Measurements from ENCODE around the gene ERGIC1.
"Not testable (repeated sequence)": the region's sequence is repeated elsewhere in the genome, so short reads cannot be mapped to it uniquely, and the experiment has no call there.

The ERGIC1 gene

GRCh38 chr5:172844577-172844838, 10.5 kb downstream of the ERGIC1 start:
- Histone ChIP-seq H3K27ac (ENCODE audit: low read length) (no peak overlapping the region), H3K9me3 (ENCODE audit: control insufficient read depth in 1 of 2, low read length in 2 of 2) (no peaks in the 10 kb centered on the region), H3K4me3 (ENCODE audit: low read depth in 1 of 2, low read length in 2 of 2) (no peak overlapping the region), H3K36me3 (ENCODE audit: control insufficient read depth in 1 of 2, insufficient read depth in 2 of 2, low read length in 2 of 2) (peaks cover 0 to 8% of the 10 kb centered on the region in 2 donors), H3K27me3 (ENCODE audit: low read depth, low read length) (no peaks in the 10 kb centered on the region), H3K4me1 (ENCODE audit: control insufficient read depth in 1 of 2, insufficient read depth in 2 of 2, low read length in 2 of 2) (peaks cover 9 to 24% of the 10 kb centered on the region in 2 donors)

GRCh38 chr5:172845154-172845553, 11.1 kb downstream of the ERGIC1 start:
- Histone ChIP-seq H3K4me1 (ENCODE audit: control insufficient read depth in 1 of 2, insufficient read depth in 2 of 2, low read length in 2 of 2) (peaks cover 9 to 21% of the 10 kb centered on the region in 2 donors), H3K27me3 (ENCODE audit: low read depth, low read length) (no peaks in the 10 kb centered on the region), H3K9me3 (ENCODE audit: control insufficient read depth in 1 of 2, low read length in 2 of 2) (no peaks in the 10 kb centered on the region), H3K4me3 (ENCODE audit: low read depth in 1 of 2, low read length in 2 of 2) (no peak overlapping the region), H3K36me3 (ENCODE audit: control insufficient read depth in 1 of 2, insufficient read depth in 2 of 2, low read length in 2 of 2) (peaks cover 0 to 8% of the 10 kb centered on the region in 2 donors), H3K27ac (ENCODE audit: low read length) (no peak overlapping the region)

- Histone ChIP-seq H3K9me3 (ENCODE audit: control insufficient read depth in 1 of 2, low read length in 2 of 2) (no peaks in the 10 kb centered on the region), H3K27ac (ENCODE audit: low read length) (no peak overlapping the region), H3K4me3 (ENCODE audit: low read depth in 1 of 2, low read length in 2 of 2) (no peak overlapping the region), H3K36me3 (ENCODE audit: control insufficient read depth in 1 of 2, insufficient read depth in 2 of 2, low read length in 2 of 2) (peaks cover 0 to 8% of the 10 kb centered on the region in 2 donors), H3K27me3 (ENCODE audit: low read depth, low read length) (no peaks in the 10 kb centered on the region), H3K4me1 (ENCODE audit: control insufficient read depth in 1 of 2, insufficient read depth in 2 of 2, low read length in 2 of 2) (peaks cover 5 to 16% of the 10 kb centered on the region in 2 donors)
Measured at GRCh38 chr5:172845576-172845975, 11.5 kb downstream of the ERGIC1 start.

GRCh38 chr5:172846249-172846648, 12.2 kb downstream of the ERGIC1 start:
- Histone ChIP-seq H3K36me3 (ENCODE audit: control insufficient read depth in 1 of 2, insufficient read depth in 2 of 2, low read length in 2 of 2) (peaks cover 0 to 8% of the 10 kb centered on the region in 2 donors), H3K4me3 (ENCODE audit: low read depth in 1 of 2, low read length in 2 of 2) (no peak overlapping the region), H3K9me3 (ENCODE audit: control insufficient read depth in 1 of 2, low read length in 2 of 2) (no peaks in the 10 kb centered on the region), H3K27me3 (ENCODE audit: low read depth, low read length) (no peaks in the 10 kb centered on the region), H3K4me1 (ENCODE audit: control insufficient read depth in 1 of 2, insufficient read depth in 2 of 2, low read length in 2 of 2) (peaks cover 0 to 14% of the 10 kb centered on the region in 2 donors), H3K27ac (ENCODE audit: low read length) (no peak overlapping the region)

- Histone ChIP-seq H3K27me3 (ENCODE audit: low read depth, low read length) (no peaks in the 10 kb centered on the region), H3K4me1 (ENCODE audit: control insufficient read depth in 1 of 2, insufficient read depth in 2 of 2, low read length in 2 of 2) (peaks cover 0 to 14% of the 10 kb centered on the region in 2 donors), H3K9me3 (ENCODE audit: control insufficient read depth in 1 of 2, low read length in 2 of 2) (no peaks in the 10 kb centered on the region), H3K4me3 (ENCODE audit: low read depth in 1 of 2, low read length in 2 of 2) (no peak overlapping the region), H3K36me3 (ENCODE audit: control insufficient read depth in 1 of 2, insufficient read depth in 2 of 2, low read length in 2 of 2) (peaks cover 0 to 8% of the 10 kb centered on the region in 2 donors), H3K27ac (ENCODE audit: low read length) (no peak overlapping the region)
Measured at GRCh38 chr5:172846677-172847076, 12.6 kb downstream of the ERGIC1 start.

GRCh38 chr5:172847584-172847983, 13.5 kb downstream of the ERGIC1 start:
- H3K9me3 ChIP-seq (ENCODE audit: control insufficient read depth in 1 of 2, low read length in 2 of 2); H3K27ac ChIP-seq (ENCODE audit: low read length): not testable (repeated sequence)
- peaks cover 0 to 14% of the 10 kb centered on the region in 2 donors for H3K4me1 ChIP-seq (ENCODE audit: control insufficient read depth in 1 of 2, insufficient read depth in 2 of 2, low read length in 2 of 2)

GRCh38 chr5:172848419-172848818, 14.4 kb downstream of the ERGIC1 start:
- Histone ChIP-seq H3K4me1 (ENCODE audit: control insufficient read depth in 1 of 2, insufficient read depth in 2 of 2, low read length in 2 of 2) (peaks cover 0 to 20% of the 10 kb centered on the region in 2 donors), H3K27me3 (ENCODE audit: low read depth, low read length) (no peaks in the 10 kb centered on the region), H3K27ac (ENCODE audit: low read length) (no peak overlapping the region), H3K4me3 (ENCODE audit: low read depth in 1 of 2, low read length in 2 of 2) (no peak overlapping the region), H3K36me3 (ENCODE audit: control insufficient read depth in 1 of 2, insufficient read depth in 2 of 2, low read length in 2 of 2) (peaks cover 0 to 4% of the 10 kb centered on the region in 2 donors), H3K9me3 (ENCODE audit: control insufficient read depth in 1 of 2, low read length in 2 of 2) (no peaks in the 10 kb centered on the region)

More at GRCh38 chr5:172847584-172847983, 13.5 kb downstream of the ERGIC1 start:
- H3K4me3 ChIP-seq (ENCODE audit: low read depth in 1 of 2, low read length in 2 of 2); H3K27me3 ChIP-seq (ENCODE audit: low read depth, low read length); H3K36me3 ChIP-seq (ENCODE audit: control insufficient read depth in 1 of 2, insufficient read depth in 2 of 2, low read length in 2 of 2): not testable (repeated sequence)

GRCh38 chr5:172849606-172850453, 15.8 kb downstream of the ERGIC1 start:
- Histone ChIP-seq H3K4me1 (ENCODE audit: control insufficient read depth in 1 of 2, insufficient read depth in 2 of 2, low read length in 2 of 2) (peaks cover 1 to 20% of the 10 kb centered on the region in 2 donors), H3K36me3 (ENCODE audit: control insufficient read depth in 1 of 2, insufficient read depth in 2 of 2, low read length in 2 of 2) (no peaks in the 10 kb centered on the region), H3K27ac (ENCODE audit: low read length) (peak overlapping the region; percentile 19), H3K4me3 (ENCODE audit: low read depth in 1 of 2, low read length in 2 of 2) (no peak overlapping the region), H3K27me3 (ENCODE audit: low read depth, low read length) (no peaks in the 10 kb centered on the region), H3K9me3 (ENCODE audit: control insufficient read depth in 1 of 2, low read length in 2 of 2) (no peaks in the 10 kb centered on the region)

GRCh38 chr5:172850454-172850797, 16.4 kb downstream of the ERGIC1 start:
- peak overlapping the region; percentile 42 for H3K27ac ChIP-seq (ENCODE audit: low read length)
- H3K36me3 ChIP-seq (ENCODE audit: control insufficient read depth in 1 of 2, insufficient read depth in 2 of 2, low read length in 2 of 2) = no peaks in the 10 kb centered on the region
- H3K4me1 ChIP-seq (ENCODE audit: control insufficient read depth in 1 of 2, insufficient read depth in 2 of 2, low read length in 2 of 2) = peaks cover 7 to 25% of the 10 kb centered on the region in 2 donors
- H3K9me3 ChIP-seq (ENCODE audit: control insufficient read depth in 1 of 2, low read length in 2 of 2) = no peaks in the 10 kb centered on the region
- H3K4me3 ChIP-seq (ENCODE audit: low read depth in 1 of 2, low read length in 2 of 2) = no peak overlapping the region
- no peaks in the 10 kb centered on the region for H3K27me3 ChIP-seq (ENCODE audit: low read depth, low read length)

GRCh38 chr5:172851254-172851653, 17.2 kb downstream of the ERGIC1 start:
- not testable (repeated sequence) for H3K27ac ChIP-seq (ENCODE audit: low read length)

GRCh38 chr5:172852490-172853354, 18.7 kb downstream of the ERGIC1 start:
- no peak overlapping the region for H3K4me3 ChIP-seq (ENCODE audit: low read depth in 1 of 2, low read length in 2 of 2)
- H3K27ac ChIP-seq (ENCODE audit: low read length) = no peak overlapping the region
- H3K27me3 ChIP-seq (ENCODE audit: low read depth, low read length) = no peaks in the 10 kb centered on the region
- H3K4me1 ChIP-seq (ENCODE audit: control insufficient read depth in 1 of 2, insufficient read depth in 2 of 2, low read length in 2 of 2) = peaks cover 9 to 19% of the 10 kb centered on the region in 2 donors
- H3K36me3 ChIP-seq (ENCODE audit: control insufficient read depth in 1 of 2, insufficient read depth in 2 of 2, low read length in 2 of 2) = no peaks in the 10 kb centered on the region
- H3K9me3 ChIP-seq (ENCODE audit: control insufficient read depth in 1 of 2, low read length in 2 of 2) = no peaks in the 10 kb centered on the region

More at GRCh38 chr5:172851254-172851653, 17.2 kb downstream of the ERGIC1 start:
- H3K9me3 ChIP-seq (ENCODE audit: control insufficient read depth in 1 of 2, low read length in 2 of 2); H3K27me3 ChIP-seq (ENCODE audit: low read depth, low read length); H3K36me3 ChIP-seq (ENCODE audit: control insufficient read depth in 1 of 2, insufficient read depth in 2 of 2, low read length in 2 of 2); H3K4me3 ChIP-seq (ENCODE audit: low read depth in 1 of 2, low read length in 2 of 2): not testable (repeated sequence)
- H3K4me1 ChIP-seq (ENCODE audit: control insufficient read depth in 1 of 2, insufficient read depth in 2 of 2, low read length in 2 of 2) = peaks cover 9 to 26% of the 10 kb centered on the region in 2 donors
